K562 (cell line): ENCODE measurements around the gene HSPB6. TPM values are rescaled to one million over a fixed set of nuclear protein-coding genes. Genes with fewer than 3 reads are reported as not detected.

Experiments
- ARID1B ChIP-seq: fragments of 450-650 bp; IDR thresholded peaks from 2 replicates; pipeline ENCODE4 v1.6.1; 2016; ENCODE audit warnings: antibody characterized with exemption, mild to moderate bottlenecking, inconsistent platforms
- BRF1 ChIP-seq: IDR thresholded peaks from 3 replicates; pipeline ENCODE4 v1.6.1; 2011; ENCODE audit warnings: borderline replicate concordance, mild to moderate bottlenecking; ENCODE audit not compliant: insufficient read length; ENCODE audit errors: extremely low read depth
- CHD4 ChIP-seq: fragments of 200-600 bp; sonication (generic); IDR thresholded peaks from 3 replicates; pipeline ENCODE4 v1.6.1; 2012; ENCODE audit warnings: low read depth, mild to moderate bottlenecking, mixed read lengths, low read length, inconsistent platforms; ENCODE audit not compliant: insufficient read depth, insufficient replicate concordance, poor library complexity, severe bottlenecking
- E4F1 ChIP-seq: fragments of 250-450 bp; sonication (Bioruptor Pico); IDR thresholded peaks from 2 replicates; pipeline ENCODE4 v1.5.0; 2021; ENCODE audit warnings: mild to moderate bottlenecking, borderline replicate concordance
- ETS2 ChIP-seq: IDR thresholded peaks from 2 replicates; pipeline ENCODE4 v1.6.1; 2016; ENCODE audit warnings: borderline replicate concordance, missing genetic modification characterization, mild to moderate bottlenecking, moderate library complexity, missing compliant biosample characterization; ENCODE audit not compliant: poor library complexity, severe bottlenecking
- LEF1 ChIP-seq: fragments of 450-650 bp; IDR thresholded peaks from 2 replicates; pipeline ENCODE4 v1.6.1; 2016; ENCODE audit warnings: mild to moderate bottlenecking
- TBP ChIP-seq: optimal IDR thresholded peaks from 2 replicates; pipeline ENCODE3; 2011; ENCODE audit warnings: low read depth, low read length, improper control_type of control experiment
- TFE3 ChIP-seq: fragments of 450-650 bp; formaldehyde crosslinking; IDR thresholded peaks from 2 replicates; pipeline ENCODE4 v1.4.0; 2020; ENCODE audit warnings: mild to moderate bottlenecking, mixed read lengths
- VEZF1 ChIP-seq: fragments of 200-800 bp; sonication (Bioruptor generic); IDR thresholded peaks from 2 replicates; pipeline ENCODE4 v1.6.1; 2017; ENCODE audit warnings: missing genetic modification characterization, missing compliant biosample characterization
- ZBTB17 ChIP-seq: fragments of 450-650 bp; formaldehyde crosslinking; IDR thresholded peaks from 2 replicates; pipeline ENCODE4 v1.4.0; 2020; ENCODE audit warnings: mild to moderate bottlenecking
- ZNF217 ChIP-seq: sonication (generic); formaldehyde crosslinking; IDR thresholded peaks from 2 replicates; pipeline ENCODE4 v1.8.0; 2022; ENCODE audit warnings: mild to moderate bottlenecking, missing genetic modification reagents
- ZNF395 ChIP-seq: fragments of 200-800 bp; sonication (Bioruptor generic); IDR thresholded peaks from 2 replicates; pipeline ENCODE4 v1.6.1; 2017; ENCODE audit warnings: missing genetic modification characterization, missing compliant biosample characterization
- ZNF512 ChIP-seq: IDR thresholded peaks from 2 replicates; pipeline ENCODE4 v1.6.1; 2016; ENCODE audit warnings: missing genetic modification characterization, missing compliant biosample characterization
- ZNF699 ChIP-seq: fragments of 250-450 bp; sonication (Bioruptor Pico); IDR thresholded peaks from 2 replicates; pipeline ENCODE4 v1.8.0; 2021; ENCODE audit warnings: mild to moderate bottlenecking, moderate library complexity; ENCODE audit not compliant: insufficient replicate concordance
- polyA plus RNA-seq, 8 experiments: library from polyadenylated mRNA; depleted of rRNA in 4 of 8; stranded (reverse) in 5 of 8; unstranded in 3 of 8; fragments of >200 nt; fragmentation: Nextera tagmentation in 2 of 8; fragmentation: Illumina TruSeq in 1 of 8; extraction: Ambion mirVana in 2 of 8; extraction: Trizol in 1 of 8; gene quantifications; 2 replicates each; pipeline versions ENCODE4 v1.2.1 to v1.2.3, GENCODE V29; 2011 to 2014; ENCODE audit warnings: inconsistent platforms in 1 of 8, missing spikeins in 1 of 8
- total RNA-seq, 7 experiments: library from RNA; depleted of rRNA in 6 of 7; stranded (reverse); fragments of >200 nt in 6 of 7; fragmentation: Illumina TruSeq in 2 of 7; extraction: Trizol in 2 of 7; gene quantifications; 2 replicates each; pipeline versions ENCODE4 v1.2.1 to v1.2.3, GENCODE V29; 2011 to 2021; ENCODE audit warnings: low replicate concordance in 1 of 7

The HSPB6 gene
- total and polyA plus RNA-seq, 9 of the 15 experiments (the other 6 are each of a cell fraction or from before 2014, with no cell fraction given), result 0.55 TPM; not detected in 8

GRCh38 chr19:35745328-35746086, 11.3 kb downstream of the HSPB6 start, which contains the start of the genes PSENEN and U2AF1L4 (continued):
- TF ChIP-seq VEZF1 (CRISPR knock-in tag) (peak; percentile 88), ZNF217 (CRISPR knock-in tag) (no peak), BRF1 (no peak), ZNF699 (CRISPR knock-in tag) (no peak), CHD4 (no peak), ZNF395 (CRISPR knock-in tag) (no peak), ZBTB17 (CRISPR knock-in tag) (no peak), TFE3 (CRISPR knock-in tag) (no peak), ARID1B (no peak), E4F1 (CRISPR knock-in tag) (no peak), TBP (peak; percentile 59), ZNF512 (tag) (no peak), LEF1 (no peak), ETS2 (tag) (no peak)
